ENCODE measurements around the gene SPACA9. TPM values are rescaled to one million over a fixed set of nuclear protein-coding genes. Genes with fewer than 3 reads are reported as not detected.

The SPACA9 gene
- total and polyA plus RNA-seq, 2 of the 4 experiments (the other 2 are of a cell fraction), result 0.90 to 4.9 TPM

- Histone ChIP-seq H3K4me2 (ENCODE audit: low read depth, low read length) (no peak overlapping the region), H3K9ac (ENCODE audit: low read depth, low read length) (no peak overlapping the region), H3K27me3 (ENCODE audit: control insufficient read depth, insufficient read depth, low read length) (peaks cover 36% of the 10 kb centered on the region), H2AFZ (replicated peaks; ENCODE audit: low read length, poor library complexity) (no peak overlapping the region), H2AK9ac (replicated peaks; ENCODE audit: low read depth, low read length, poor library complexity) (no peak overlapping the region), H2BK5ac (ENCODE audit: low read depth, low read length, poor library complexity, severe bottlenecking) (no peak overlapping the region), H3K56ac (ENCODE audit: extremely low read depth, insufficient read depth, low read length) (no peak overlapping the region), H3K36me3 (ENCODE audit: control insufficient read depth, insufficient read depth, low read length) (no peaks in the 10 kb centered on the region), H2BK15ac (ENCODE audit: low read depth, low read length) (no peak overlapping the region), H3K27ac (ENCODE audit: insufficient read depth, low read length) (no peak overlapping the region), H2AK5ac (ENCODE audit: low read depth, low read length) (no peak overlapping the region), H3K14ac (replicated peaks; ENCODE audit: low read depth, low read length) (no peak overlapping the region), H4K5ac (ENCODE audit: low read depth, low read length) (no peak overlapping the region), H3K4me3 (ENCODE audit: insufficient read depth, low read depth, low read length) (no peak overlapping the region), H4K8ac (ENCODE audit: low read depth in 2 of 2, low read length in 2 of 2) (no peak overlapping the region), H3K4me1 (ENCODE audit: control insufficient read depth, insufficient read depth, low read length) (no peaks in the 10 kb centered on the region), H4K91ac (ENCODE audit: insufficient read depth, low read depth, low read length) (no peak overlapping the region), H2BK120ac (ENCODE audit: low read depth, low read length) (no peak overlapping the region), H4K20me1 (ENCODE audit: insufficient read depth, low read length) (no peaks in the 10 kb centered on the region), H2BK20ac (ENCODE audit: low read depth, low read length) (no peak overlapping the region), H3K4ac (ENCODE audit: low read depth, low read length) (no peak overlapping the region), H3K9me3 (ENCODE audit: control insufficient read depth, insufficient read depth, low read length) (no peaks in the 10 kb centered on the region), H3K23ac (ENCODE audit: low read depth, low read length) (no peak overlapping the region), H3K9me1 (ENCODE audit: insufficient read depth, low read length) (no peaks in the 10 kb centered on the region), H3K18ac (ENCODE audit: low read depth, low read length) (no peak overlapping the region), H3K79me1 (ENCODE audit: low read depth in 1 of 2, low read length in 2 of 2) (no peaks in the 10 kb centered on the region)
- dilution Hi-C loops (cut with HindIII; ENCODE audit: low sequenced_read_pairs, unreplicated experiment) (no loop called here), in situ Hi-C loops (cut with MboI; ENCODE audit: low sequenced_read_pairs) (no loop called here), intact Hi-C loops (cut with micrococcal nuclease) (no loop called here)
- TF ChIP-seq MXI1 (IDR thresholded peaks at IDR 0.05; ENCODE audit: borderline replicate concordance, low read depth, low read length) (no peak), MAZ (IDR thresholded peaks at IDR 0.05; ENCODE audit: borderline replicate concordance, low read depth, low read length) (no peak), RFX5 (IDR thresholded peaks at IDR 0.05; ENCODE audit: low read depth, low read length) (no peak)
- CTCF ChIA-PET, result no interaction called here
- no TSS peak for BruUV-seq (replicated peaks)
- no CpG with 5 or more reads among the region's 9 CpGs for WGBS, 2 experiments (ENCODE audit: extremely low coverage in 2 of 2, insufficient read length in 1 of 2)
- DNase-seq (no peak), ATAC-seq (ENCODE audit: low read depth) (no peak)
- POLR2A ChIA-PET (ENCODE audit: unreplicated experiment), result interaction anchor here (0.6 kb wide), 1 partner anchor 36 kb away, joined by 3 read pairs; no protein-coding TSS in a partner anchor
Measured at GRCh38 chr9:132869266-132869665, 9.4 kb upstream of the SPACA9 start.
